GM21786 (cell line): ENCODE data around the gene XPR1.

Experiments
- ATAC-seq: cut with Tn5 transposase; IDR thresholded peaks from one replicate; pipeline ENCODE4 v1.9.1; 2021; ENCODE audit not compliant: unreplicated experiment

XPR1 gene

GRCh38 chr1:180909462-180909976, 277.7 kb downstream of the XPR1 start:
- ATAC-seq: peak; percentile 45

- no peak for ATAC-seq
Observed at GRCh38 chr1:180911640-180912191, 279.9 kb downstream of the XPR1 start.

GRCh38 chr1:180912211-180912800, 280.5 kb downstream of the XPR1 start:
- no peak for ATAC-seq

GRCh38 chr1:180912801-180913565, 281.2 kb downstream of the XPR1 start, which contains the start of gene KIAA1614:
KIAA1614 (plus strand) TSS chr1:180912897; CDS start chr1:180913244, 347 bp downstream.
- ATAC-seq: no peak

- no peak for ATAC-seq
Observed at GRCh38 chr1:180915426-180915965, 283.7 kb downstream of the XPR1 start.

GRCh38 chr1:180916012-180916770, 284.4 kb downstream of the XPR1 start:
- no peak for ATAC-seq

GRCh38 chr1:180916771-180917170, 284.9 kb downstream of the XPR1 start:
- no peak for ATAC-seq

GRCh38 chr1:180917306-180918065, 285.7 kb downstream of the XPR1 start:
- ATAC-seq: no peak

- ATAC-seq: no peak
Observed at GRCh38 chr1:180918519-180918918, 286.7 kb downstream of the XPR1 start.

GRCh38 chr1:180919183-180919700, 287.4 kb downstream of the XPR1 start:
- no peak for ATAC-seq

- no peak for ATAC-seq
Observed at GRCh38 chr1:180920193-180920592, 288.4 kb downstream of the XPR1 start.

GRCh38 chr1:180920702-180921101, 288.9 kb downstream of the XPR1 start:
- no peak for ATAC-seq

GRCh38 chr1:180921386-180921785, 289.6 kb downstream of the XPR1 start:
- no peak for ATAC-seq

GRCh38 chr1:180921891-180922630, 290.2 kb downstream of the XPR1 start:
- ATAC-seq: no peak

GRCh38 chr1:180922631-180923015, 290.8 kb downstream of the XPR1 start:
- ATAC-seq: no peak

GRCh38 chr1:180923021-180923841, 291.4 kb downstream of the XPR1 start:
- no peak for ATAC-seq

- ATAC-seq: no peak
Observed at GRCh38 chr1:180923887-180924286, 292.1 kb downstream of the XPR1 start.

- no peak for ATAC-seq
Observed at GRCh38 chr1:180924939-180925338, 293.1 kb downstream of the XPR1 start.
